GM21381 (cell line): ENCODE measurements around the gene NEB.
"Not testable (repeated sequence)": the region's sequence is repeated elsewhere in the genome, so short reads cannot be mapped to it uniquely, and the experiment has no call there.

Experiments
- ATAC-seq: cut with Tn5 transposase; IDR thresholded peaks from one replicate; pipeline ENCODE4 v1.9.1; 2021; ENCODE audit warnings: mild to moderate bottlenecking, moderate library complexity; ENCODE audit not compliant: unreplicated experiment

NEB gene

DNA sequence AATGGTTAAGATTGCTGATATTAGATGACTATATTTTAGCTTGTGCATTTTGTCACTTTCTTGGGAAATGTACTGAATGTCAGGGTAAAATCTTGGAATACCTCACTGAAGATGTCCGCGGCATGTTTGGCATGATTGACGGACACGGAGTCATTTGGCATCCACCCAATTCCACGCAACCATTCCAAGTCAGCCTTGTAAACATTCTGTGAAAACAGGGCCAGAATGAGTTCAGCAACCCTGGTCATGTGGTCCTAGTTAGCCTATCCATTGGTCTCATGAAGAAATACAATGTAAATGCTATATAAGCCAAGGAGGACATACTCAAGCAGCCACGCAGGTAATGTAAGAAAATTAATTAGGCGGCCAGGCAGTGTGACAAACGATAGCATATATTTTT, 165.1 kb downstream of the NEB start:
- no peak for ATAC-seq

DNA sequence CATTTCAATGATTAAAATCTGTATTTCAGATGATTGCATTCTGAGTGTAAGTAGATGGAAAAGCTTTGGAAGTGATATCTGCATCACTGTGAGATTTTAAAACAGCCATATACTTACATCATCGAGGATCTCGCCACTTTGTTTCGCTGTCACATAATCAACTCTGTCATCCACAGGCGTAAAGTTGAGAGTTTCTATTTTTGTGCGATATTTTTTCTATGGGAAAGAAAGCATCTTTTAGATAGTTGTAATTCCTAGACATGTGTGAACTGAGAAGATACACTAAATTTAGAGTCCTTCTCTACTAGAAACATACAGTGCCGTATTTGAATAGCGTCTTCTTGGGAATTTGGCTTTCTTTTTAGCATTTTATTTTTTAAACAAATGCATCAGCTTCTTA, 165.8 kb downstream of the NEB start:
- no peak for ATAC-seq

DNA sequence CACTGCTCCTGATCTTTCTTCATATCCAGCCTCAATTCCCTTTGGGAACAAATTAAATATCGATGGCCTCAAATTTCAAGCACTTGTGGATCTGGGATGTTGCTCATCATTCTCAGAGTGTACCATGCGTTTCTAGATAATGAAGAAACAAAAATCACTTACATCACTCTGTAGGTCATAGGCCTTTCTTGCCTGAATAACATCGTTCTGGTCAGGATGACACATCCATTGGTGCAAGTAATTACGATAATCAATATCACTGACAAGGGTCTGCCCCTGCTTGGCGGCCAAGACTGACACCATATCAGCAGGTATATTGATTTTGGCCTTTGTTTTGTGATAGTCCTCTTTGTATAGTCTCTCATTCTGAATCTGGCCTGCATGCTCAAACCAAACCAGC, 167.3 kb downstream of the NEB start:
- no peak for ATAC-seq

DNA sequence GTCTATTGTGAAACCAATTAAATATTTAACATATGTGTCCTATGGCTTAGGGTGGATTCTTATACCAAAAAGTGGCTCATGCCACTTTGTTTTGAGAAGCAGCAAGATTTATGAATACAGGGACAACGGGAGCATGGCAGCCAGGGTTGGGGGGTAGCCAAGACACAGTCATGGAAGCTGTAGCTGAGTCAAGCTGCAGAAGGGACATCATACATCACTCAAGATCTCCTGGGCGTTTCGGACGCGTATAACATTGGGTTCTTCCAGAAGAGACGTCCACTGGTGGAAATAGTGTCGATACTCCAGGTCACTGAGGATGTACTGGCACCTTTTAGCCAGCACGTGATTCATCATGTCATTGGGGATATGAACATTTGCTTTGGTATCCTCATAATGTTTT, 171.9 kb downstream of the NEB start:
- ATAC-seq = no peak

DNA sequence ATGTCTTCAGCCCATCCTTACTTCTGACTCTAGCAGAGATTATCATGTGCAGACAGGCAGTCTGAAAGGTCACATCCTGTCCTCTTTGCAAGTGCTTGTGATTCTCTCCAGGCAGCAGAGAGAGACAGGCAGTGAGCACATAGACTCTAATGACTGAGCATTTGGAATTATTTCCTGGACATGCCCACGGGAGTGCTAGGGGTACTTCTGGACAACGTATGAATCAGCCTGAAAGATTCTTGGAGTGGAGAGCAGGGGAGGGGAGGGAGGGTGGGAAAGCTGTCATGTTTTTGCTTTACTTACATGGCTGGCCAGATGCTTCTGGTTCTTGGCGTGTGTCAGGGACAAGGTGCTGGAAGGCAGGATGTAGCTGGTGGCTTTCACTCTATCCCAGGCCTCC, 174.0 kb downstream of the NEB start:
- ATAC-seq = no peak

DNA sequence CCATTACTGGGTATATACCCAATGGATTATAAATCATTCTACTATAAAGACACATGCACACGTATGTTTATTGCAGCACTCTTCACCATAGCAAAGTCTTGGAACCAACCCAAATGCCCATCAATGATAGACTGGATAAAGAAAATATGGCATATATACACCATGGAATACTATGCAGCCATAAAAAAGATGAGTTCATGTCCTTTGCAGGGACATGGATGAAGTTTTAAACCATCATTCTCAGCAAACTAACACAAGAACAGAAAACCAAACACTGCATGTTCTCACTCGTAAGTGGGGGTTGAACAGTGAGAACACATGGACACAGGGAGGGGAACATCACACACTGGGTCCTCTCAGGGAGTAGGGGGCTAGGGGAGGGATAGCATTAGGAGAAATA, 174.8 kb downstream of the NEB start:
- ATAC-seq = not testable (repeated sequence)

DNA sequence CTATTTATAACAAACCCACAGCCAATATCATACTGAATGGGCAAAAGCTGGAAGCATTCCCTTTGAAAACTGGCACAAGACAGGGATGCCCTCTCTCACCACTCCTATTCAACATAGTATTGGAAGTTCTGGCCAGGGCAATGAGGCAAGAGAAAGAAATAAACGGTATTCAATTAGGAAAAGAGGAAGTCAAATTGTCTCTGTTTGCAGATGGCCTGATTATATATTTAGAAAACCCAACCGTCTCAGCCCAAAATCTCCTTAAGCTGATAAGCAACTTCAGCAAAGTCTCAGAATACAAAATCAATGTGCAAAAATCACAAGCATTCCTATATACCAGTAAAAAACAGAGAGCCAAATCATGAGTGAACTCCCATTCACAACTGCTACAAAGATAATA, 176.4 kb downstream of the NEB start:
- ATAC-seq = not testable (repeated sequence)

DNA sequence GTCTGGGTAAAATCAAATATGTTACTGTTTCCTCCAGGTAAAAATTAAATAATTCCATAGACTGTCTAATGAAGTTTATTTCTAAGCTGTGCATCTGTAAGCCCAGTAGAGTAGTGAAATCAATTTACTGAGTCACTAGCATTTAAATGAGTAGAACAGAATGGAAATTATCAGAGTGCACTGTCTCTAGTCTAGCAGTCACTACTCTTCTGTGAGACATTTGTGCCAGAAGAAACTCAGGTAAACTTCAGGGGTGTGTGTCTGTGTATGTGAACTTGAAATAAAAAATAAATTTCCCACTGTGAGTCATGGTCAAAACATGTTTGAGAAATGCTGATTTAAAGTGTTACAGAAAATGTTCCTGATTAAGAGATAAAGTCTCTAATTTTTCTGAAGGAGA, 178.2 kb downstream of the NEB start:
- ATAC-seq = no peak

DNA sequence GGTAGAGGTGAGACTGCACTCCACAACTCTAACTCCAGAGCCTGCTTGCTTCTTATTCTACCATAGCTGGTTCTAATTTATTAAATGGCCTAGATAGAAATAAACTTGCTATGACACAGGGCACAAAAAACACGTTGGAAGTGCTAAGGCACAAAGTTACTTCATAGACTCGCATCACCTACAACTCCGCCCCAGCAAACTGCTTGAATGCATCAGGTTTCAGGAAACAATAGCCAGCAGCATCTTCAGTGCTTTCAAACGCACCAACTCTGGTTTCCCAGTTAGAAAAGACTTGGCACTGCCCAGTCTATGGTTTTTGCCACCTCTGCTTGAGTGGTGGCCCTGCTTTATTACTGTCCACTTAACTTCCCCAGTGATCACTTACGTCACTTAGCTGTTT, 182.0 kb downstream of the NEB start:
- no peak for ATAC-seq

DNA sequence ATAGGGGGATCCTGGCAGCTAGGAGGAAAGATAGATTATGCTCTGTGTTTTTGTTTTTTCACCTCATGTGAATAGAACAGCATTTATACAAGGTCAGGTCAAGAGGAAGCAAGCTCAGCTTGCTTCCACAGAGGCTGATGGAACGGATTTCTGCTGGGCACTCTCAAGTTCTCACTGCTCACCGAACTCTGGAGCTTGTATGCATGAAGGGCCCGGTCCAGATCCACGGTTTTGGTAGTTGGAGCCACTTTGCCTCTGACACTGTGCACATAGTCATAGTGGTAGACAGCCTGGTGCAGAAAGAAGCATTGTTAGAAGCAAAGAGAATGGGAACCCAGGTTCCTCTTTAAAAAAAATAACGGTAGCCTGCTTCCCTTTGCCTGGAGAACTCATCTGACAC, 182.7 kb downstream of the NEB start:
- ATAC-seq = no peak

DNA sequence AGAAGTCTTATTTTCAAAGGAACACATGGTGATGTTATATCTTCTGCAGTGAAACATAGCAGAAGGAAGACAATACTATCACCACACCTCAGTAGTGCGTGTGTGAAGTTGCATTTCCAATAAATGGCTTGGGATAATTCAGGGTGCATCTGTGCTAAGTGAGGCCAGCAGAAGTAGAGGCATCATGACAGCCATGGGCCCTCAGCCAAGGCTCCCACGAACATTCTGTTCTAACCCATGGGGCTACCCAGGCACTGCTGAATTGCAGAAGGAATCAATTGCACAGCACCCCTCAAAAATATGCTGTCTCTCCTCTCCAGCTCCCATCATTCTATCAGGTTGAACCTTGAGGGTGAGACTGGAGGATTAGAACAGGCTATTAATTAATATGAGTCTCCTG, 185.1 kb downstream of the NEB start:
- ATAC-seq = no peak

DNA sequence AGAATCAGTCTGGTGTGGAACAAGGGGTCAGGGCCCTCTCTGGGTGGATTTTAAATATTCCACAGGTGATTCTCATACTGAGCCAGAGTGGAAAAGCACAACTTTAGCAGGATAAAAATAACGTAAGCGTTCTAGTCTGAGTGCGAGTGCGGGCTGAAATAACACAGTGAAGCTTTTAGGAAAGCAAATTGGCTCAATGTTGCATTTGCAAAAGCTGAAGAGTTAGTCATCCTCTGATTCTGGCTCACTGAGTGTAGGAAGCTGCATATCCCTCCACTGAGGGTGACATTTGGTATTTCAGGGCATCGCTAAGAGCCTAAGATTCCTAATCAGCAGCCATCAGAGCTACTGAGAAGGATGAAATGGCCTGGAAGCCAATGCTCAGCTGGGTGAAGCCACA, 189.8 kb downstream of the NEB start:
- no peak for ATAC-seq

DNA sequence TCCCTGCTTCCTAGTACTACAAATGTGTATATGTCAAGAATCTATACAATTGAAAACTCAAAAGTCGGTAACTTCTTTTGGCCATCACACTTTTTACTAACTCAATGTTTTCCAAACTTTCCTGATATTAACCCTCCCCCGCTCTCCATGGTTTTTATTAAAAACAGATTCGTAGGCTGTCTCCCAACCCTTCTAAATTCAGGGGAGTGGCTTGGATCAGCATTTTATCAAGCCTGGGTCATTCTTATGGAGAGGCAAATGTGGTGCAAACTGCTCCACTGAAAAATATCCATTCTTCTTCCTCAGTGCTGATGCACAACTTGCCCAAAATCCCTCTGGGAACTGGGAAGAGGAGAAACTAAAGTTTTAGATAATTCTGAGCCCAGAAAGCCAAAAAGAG, 190.4 kb downstream of the NEB start:
- ATAC-seq = no peak

DNA sequence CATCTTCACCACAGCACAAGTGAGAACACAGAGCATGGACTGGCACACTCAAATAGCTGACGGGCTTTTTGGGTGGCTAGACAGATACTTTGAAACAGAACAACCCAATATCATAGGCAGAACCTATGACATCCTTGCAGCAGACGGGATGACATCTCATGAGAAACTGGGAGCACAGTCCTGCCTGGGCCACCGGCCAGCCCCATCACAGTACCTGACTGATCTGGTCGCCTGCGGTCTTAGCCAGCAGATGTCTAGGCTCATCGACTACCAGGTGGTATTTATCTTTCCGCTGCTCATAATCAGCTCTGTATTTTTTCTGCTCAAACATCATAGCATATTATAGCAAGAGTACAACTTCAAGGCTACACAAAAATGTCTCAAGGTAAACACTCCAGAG, 200.3 kb downstream of the NEB start:
- ATAC-seq = no peak

DNA sequence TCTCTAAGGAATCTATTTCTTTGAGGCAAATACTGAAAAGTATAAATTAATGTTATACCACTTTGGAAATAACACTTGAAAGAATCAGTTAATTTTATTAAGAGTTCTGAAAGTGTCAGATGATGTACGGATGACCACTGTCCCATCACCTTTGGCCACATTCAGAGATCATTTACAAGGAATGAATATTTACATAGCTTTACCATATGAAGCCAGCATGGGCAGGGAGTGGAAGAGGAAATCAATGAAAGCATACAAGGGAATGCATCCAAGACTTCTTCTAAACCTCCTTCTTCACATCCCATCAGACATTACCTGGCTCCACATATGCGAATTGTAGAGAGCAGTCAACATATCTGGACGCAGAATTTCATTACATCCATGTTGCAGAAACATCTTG, 201.1 kb downstream of the NEB start:
- ATAC-seq = no peak

DNA sequence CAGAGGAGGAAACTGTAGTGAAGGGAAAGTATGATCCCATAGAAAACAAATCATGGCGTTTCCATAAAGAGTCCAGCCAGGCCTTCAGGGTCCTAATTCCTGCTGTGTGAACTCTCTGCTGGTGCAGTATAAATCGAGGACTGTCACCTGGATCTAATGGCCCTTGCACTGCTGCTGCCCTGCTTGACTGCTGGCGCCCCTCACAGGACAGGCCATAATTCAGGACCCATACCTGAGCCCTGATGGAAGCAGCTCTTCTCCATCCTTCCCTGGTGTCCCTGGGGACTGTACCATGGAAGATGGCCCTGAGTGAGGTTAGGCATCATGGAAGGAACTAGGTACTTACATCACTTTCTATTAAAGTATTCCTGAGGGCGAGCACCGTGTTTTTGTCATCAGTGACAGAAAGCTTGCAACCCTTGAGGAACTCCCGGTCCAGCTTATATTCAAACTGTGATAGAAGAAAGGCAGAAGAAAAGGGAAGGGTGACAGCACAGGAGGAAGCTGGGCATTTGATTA, 207.6 kb downstream of the NEB start:
- ATAC-seq = no peak

DNA sequence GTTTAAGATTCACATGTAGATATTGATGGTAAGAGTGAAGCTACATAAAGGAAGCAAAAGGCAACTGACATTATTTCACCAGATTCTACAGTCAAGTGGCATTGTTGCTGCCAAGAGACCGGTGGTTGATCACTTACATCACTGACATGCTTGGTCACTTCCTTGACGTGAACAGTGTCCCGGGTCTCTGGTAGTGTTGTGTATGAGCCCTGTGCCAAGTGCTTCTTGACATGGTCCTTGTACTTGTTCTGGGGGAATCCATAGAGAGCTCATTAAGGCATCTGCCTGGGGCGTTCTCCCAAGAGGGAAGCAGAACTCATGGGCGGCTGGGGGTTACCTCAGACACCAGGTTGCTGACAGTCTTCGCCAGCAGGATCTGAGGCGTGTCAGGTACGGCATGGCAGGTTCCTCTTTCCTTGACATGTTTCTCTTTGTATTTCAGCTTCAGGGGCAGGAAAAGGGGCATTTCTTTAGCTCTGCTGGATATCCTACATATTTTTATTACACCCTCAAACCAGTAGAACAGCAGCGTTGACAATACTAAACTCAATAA, 208.4 kb downstream of the NEB start:
- ATAC-seq = no peak

DNA sequence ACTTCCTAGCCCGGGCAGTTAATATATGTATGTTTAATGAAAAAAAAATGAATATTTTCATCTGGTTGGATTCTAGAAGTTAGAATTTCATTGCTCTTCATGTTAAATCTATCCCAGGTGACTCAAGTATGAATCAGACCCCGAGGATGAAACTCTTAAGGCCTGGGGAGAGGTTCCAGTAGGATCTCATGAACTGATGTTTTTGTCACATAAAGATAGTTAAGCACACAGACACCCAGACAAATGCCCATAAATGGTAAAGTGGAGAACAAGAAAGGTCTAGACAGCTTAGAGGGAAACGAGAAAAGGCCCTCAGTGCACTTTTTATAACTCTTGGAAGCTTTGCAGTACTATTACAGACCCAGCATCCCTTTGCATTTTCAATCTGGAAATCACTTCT, 210.4 kb downstream of the NEB start:
- no peak for ATAC-seq

DNA sequence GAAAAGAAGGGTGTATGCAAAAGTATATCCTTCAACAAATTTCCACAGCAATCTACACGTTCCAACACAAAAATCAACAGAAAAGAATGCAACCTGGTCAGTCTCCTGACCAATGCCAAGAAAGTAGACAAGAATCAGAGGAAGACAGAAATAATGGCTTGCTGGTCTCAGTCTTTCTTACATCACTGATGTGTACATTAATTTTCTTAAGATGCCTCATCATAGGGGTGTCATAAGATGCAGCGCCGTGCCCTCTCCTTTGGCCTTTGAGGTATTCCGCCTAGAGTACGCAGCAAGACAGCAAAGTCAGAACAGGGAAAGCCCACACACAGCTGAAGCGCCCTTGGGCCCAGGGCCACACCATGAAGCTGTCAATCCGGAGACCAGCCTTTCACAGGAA, 211.7 kb downstream of the NEB start:
- ATAC-seq = no peak

DNA sequence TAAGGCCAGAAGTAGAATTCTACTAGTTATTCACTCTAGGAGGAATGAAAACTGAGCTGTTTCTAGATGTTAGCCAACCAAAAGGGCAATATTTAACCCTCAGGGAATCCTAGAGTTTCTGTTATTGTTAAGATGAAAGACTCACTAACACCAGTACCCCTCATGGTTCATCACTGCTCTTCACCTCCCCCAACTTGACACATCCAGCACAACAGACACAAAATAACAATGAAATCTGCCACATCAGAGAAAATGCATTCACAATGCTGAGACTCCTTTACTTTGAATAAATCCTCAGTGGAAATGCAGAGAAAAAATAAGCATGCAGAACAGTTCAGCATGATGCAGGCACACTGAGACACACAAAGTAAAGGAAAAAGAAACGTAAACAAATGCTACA, 213.3 kb downstream of the NEB start:
- ATAC-seq = no peak

DNA sequence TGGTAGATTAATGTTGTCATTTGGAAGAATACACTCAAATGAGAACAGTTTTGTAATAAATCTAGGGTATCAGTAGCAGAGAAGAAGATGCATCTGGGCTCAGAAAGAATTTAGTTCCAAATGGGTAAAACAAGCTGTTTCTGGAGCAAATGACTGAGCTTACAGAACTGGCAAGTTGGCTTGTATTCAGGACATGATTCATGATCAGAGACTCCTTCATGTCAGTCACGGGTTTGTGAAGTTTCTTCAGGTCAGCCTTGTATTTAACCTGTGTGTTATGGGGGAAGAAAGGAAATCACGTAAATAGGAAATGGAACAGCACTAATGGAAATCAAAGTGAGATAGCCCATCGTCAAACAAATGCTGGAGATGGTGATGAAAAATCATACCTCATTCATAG, 215.5 kb downstream of the NEB start:
- no peak for ATAC-seq

DNA sequence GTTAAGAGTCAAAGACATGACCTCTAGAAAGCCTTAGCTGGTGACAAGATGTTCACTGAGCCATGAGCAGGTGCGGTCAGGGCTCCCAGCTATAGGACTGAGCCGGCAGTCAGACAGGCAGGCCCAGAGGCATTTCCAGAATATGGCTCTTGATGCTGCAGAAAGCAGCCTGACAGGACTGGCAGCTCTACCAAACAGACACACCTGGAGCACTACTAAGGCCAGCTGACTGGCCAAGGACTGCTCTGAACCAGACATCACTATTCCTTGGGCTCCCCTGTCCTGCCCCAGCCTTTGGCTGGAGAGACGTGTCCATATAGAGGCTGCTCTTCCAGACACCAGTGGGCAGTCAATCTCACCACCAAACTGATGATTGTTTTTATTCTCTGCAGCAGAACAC, 225.8 kb downstream of the NEB start:
- ATAC-seq = no peak

DNA sequence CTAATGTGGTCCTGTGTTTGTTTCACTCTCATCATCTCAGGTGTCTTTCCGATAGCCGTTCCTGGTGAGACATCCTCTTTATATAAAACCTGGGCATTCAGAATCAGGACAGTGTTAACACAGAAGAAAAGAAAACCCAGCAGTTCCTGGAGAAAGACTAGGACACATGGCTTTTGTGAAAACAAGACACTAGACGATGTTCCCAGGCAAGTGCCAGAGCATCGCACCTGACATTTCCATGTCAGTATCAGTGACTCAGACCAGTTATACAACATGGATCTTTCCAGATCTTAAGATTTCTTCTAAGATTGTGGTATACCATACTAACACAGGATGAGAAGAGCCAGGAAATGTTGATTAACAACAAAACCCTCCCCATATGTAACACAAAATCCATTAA, 228.1 kb downstream of the NEB start:
- no peak for ATAC-seq

DNA sequence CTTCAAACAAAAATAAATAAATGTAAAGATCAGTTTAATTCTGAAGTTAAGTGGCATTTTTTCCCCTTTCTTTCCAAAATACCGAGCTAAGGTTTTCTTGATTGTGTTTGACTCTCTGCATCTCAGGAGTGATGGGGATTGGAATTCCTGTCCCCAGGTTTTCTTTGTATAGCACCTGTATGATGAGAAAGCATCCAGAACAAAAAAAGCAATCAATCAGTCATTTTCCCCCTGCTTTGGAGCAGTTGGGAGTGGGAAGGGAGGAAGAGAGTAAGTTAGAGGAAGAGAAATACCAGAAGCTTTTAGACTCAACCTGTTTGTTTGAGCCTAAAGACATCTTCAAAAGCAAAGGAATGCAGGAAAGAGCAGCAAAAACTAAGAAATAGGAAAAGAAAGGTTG, 236.1 kb downstream of the NEB start:
- no peak for ATAC-seq
